OCI-LY1 (cell line): ENCODE measurements around the gene MINDY1.

Experiments used
- H2AFZ ChIP-seq: fragments of 200-600 bp; sonication (generic), shearing (Covaris generic); 2 replicates; pipeline ENCODE4 v1.6.0; 2014; ENCODE audit warnings: antibody characterized with exemption, mild to moderate bottlenecking, low read length
- H3F3A ChIP-seq: fragments of 200-600 bp; sonication (generic), shearing (Covaris generic); 2 replicates; pipeline ENCODE4 v1.6.0; 2014; ENCODE audit warnings: mild to moderate bottlenecking, antibody characterized with exemption, low read length, moderate library complexity; ENCODE audit not compliant: insufficient read depth
- H3K27ac ChIP-seq: fragments of 200-600 bp; sonication (generic); 2 replicates; pipeline ENCODE4 v1.5.1; 2014; ENCODE audit warnings: low read length, mixed run types, mild to moderate bottlenecking, low read depth; ENCODE audit not compliant: poor library complexity, severe bottlenecking
- H3K27me3 ChIP-seq: fragments of 200-600 bp; sonication (generic); 2 replicates; pipeline ENCODE4 v1.6.0; 2014; ENCODE audit warnings: antibody characterized with exemption, mild to moderate bottlenecking, low read length, moderate library complexity; ENCODE audit not compliant: insufficient read depth
- H3K36me3 ChIP-seq: fragments of 200-600 bp; sonication (generic); 2 replicates; pipeline ENCODE4 v1.6.1; 2014; ENCODE audit warnings: mild to moderate bottlenecking, antibody characterized with exemption, low read length, moderate library complexity, mixed read lengths; ENCODE audit not compliant: insufficient read depth
- H3K4me1 ChIP-seq: fragments of 200-600 bp; sonication (generic); 2 replicates; pipeline ENCODE4 v1.5.1; 2014; ENCODE audit warnings: mild to moderate bottlenecking, low read length, moderate library complexity; ENCODE audit not compliant: insufficient read depth, severe bottlenecking
- H3K4me2 ChIP-seq: fragments of 200-600 bp; sonication (generic), shearing (Covaris generic); 2 replicates; pipeline ENCODE4 v1.6.1; 2014; ENCODE audit warnings: low read length
- H3K4me3 ChIP-seq: fragments of 200-600 bp; sonication (generic); 2 replicates; pipeline ENCODE4 v1.5.1; 2014; ENCODE audit warnings: low read length, low read depth, mild to moderate bottlenecking, mixed read lengths; ENCODE audit not compliant: poor library complexity, severe bottlenecking
- H3K79me2 ChIP-seq: fragments of 200-600 bp; shearing (Covaris generic); 2 replicates; pipeline ENCODE4 v1.6.1; 2016; ENCODE audit warnings: mixed run types, low read length, mixed read lengths; ENCODE audit not compliant: insufficient read depth
- H3K9ac ChIP-seq: fragments of 200-600 bp; sonication (generic), shearing (Covaris generic); 2 replicates; pipeline ENCODE4 v1.6.1; 2014; ENCODE audit warnings: mild to moderate bottlenecking, low read length, mixed read lengths
- H3K9me2 ChIP-seq: fragments of 200-600 bp; sonication (generic), shearing (Covaris generic); 2 replicates; pipeline ENCODE4 v1.6.1; 2014; ENCODE audit warnings: low read depth, mild to moderate bottlenecking, low read length, mixed read lengths
- H3K9me3 ChIP-seq: fragments of 200-600 bp; shearing (Covaris generic); 2 replicates; pipeline ENCODE4 v1.6.1; 2014; ENCODE audit warnings: low read length, mixed read lengths
- H4K20me1 ChIP-seq: fragments of 200-600 bp; sonication (generic), shearing (Covaris generic); 2 replicates; pipeline ENCODE4 v1.6.0; 2016; ENCODE audit warnings: mild to moderate bottlenecking, low read length; ENCODE audit not compliant: insufficient read depth
- CTCF ChIP-seq: fragments of 200-600 bp; sonication (generic), shearing (Covaris generic); IDR thresholded peaks from 2 replicates; pipeline ENCODE4 v1.5.1; 2017; ENCODE audit warnings: mild to moderate bottlenecking, antibody characterized with exemption, low read length, moderate library complexity, mixed read lengths
- EZH2 ChIP-seq: fragments of 200-600 bp; sonication (generic), shearing (Covaris generic); IDR thresholded peaks from 2 replicates; pipeline ENCODE4 v1.8.0; 2017; ENCODE audit warnings: borderline replicate concordance, mixed run types, mild to moderate bottlenecking, antibody characterized with exemption, low read length, moderate library complexity, mixed read lengths

Gene MINDY1

GRCh38 chr1:150999051-150999674 lies 7.5 kb downstream of the MINDY1 start:
- Histone ChIP-seq H2AFZ (no peak overlapping the region), H4K20me1 (no peaks in the 10 kb centered on the region), H3F3A (no peaks in the 10 kb centered on the region), H3K9me2 (no peaks in the 10 kb centered on the region), H3K27me3 (no peaks in the 10 kb centered on the region), H3K4me3 (no peak overlapping the region), H3K9me3 (no peaks in the 10 kb centered on the region), H3K4me2 (no peak overlapping the region), H3K9ac (no peak overlapping the region), H3K27ac (no peak overlapping the region), H3K4me1 (peaks cover 10% of the 10 kb centered on the region), H3K79me2 (no peaks in the 10 kb centered on the region), H3K36me3 (no peaks in the 10 kb centered on the region; the same call in 1 of the 2 replicates)
- no peak for TF ChIP-seq EZH2
- TF ChIP-seq CTCF: no peak

- Histone ChIP-seq H3K27ac (no peak overlapping the region), H3K27me3 (no peaks in the 10 kb centered on the region), H3K79me2 (no peaks in the 10 kb centered on the region), H3K4me2 (no peak overlapping the region), H3K4me1 (peaks cover 10% of the 10 kb centered on the region), H2AFZ (no peak overlapping the region), H3K9me2 (no peaks in the 10 kb centered on the region), H3K9me3 (no peaks in the 10 kb centered on the region), H3K36me3 (no peaks in the 10 kb centered on the region; the same call in 1 of the 2 replicates), H3K4me3 (no peak overlapping the region), H3K9ac (no peak overlapping the region), H3F3A (no peaks in the 10 kb centered on the region), H4K20me1 (no peaks in the 10 kb centered on the region)
- TF ChIP-seq CTCF (no peak), EZH2 (no peak)
These were observed 8.8 kb downstream of the MINDY1 start for GRCh38 chr1:150997949-150998348.

GRCh38 chr1:150997126-150997872 lies 9.4 kb downstream of the MINDY1 start:
- H3K27ac ChIP-seq: no peak overlapping the region
- H2AFZ ChIP-seq: no peak overlapping the region

More at GRCh38 chr1:150997126-150997872, 9.4 kb downstream of the MINDY1 start:
- H3K36me3 ChIP-seq: no peaks in the 10 kb centered on the region; the same call in 1 of the 2 replicates
- no peak overlapping the region for H3K4me2 ChIP-seq
- H3F3A ChIP-seq: no peaks in the 10 kb centered on the region
- no peaks in the 10 kb centered on the region for H3K79me2 ChIP-seq
- TF ChIP-seq CTCF (no peak), EZH2 (no peak)
- no peaks in the 10 kb centered on the region for H3K27me3 ChIP-seq
- no peak overlapping the region for H3K4me3 ChIP-seq
- H3K4me1 ChIP-seq: peaks cover 10% of the 10 kb centered on the region
- no peak overlapping the region for H3K9ac ChIP-seq
- no peaks in the 10 kb centered on the region for H3K9me3 ChIP-seq
- H4K20me1 ChIP-seq: no peaks in the 10 kb centered on the region
- no peaks in the 10 kb centered on the region for H3K9me2 ChIP-seq
